HEK293 (cell line): Measurements from ENCODE around the gene EPHB1.

Experiments
- CTCF ChIA-PET: fragments of 350-600 bp; formaldehyde crosslinking; extraction: SDS; loops from one replicate; lab custom pipeline; 2021; ENCODE audit warnings: antibody characterized with exemption; lab: Yijun Ruan, JAX
- POLR2A ChIA-PET: fragments of 300-600 bp; formaldehyde crosslinking; extraction: SDS; loops from one replicate; lab custom pipeline; 2020; ENCODE audit warnings: antibody characterized with exemption, inconsistent platforms; lab: Yijun Ruan, JAX
- H3K27ac ChIP-seq: fragments of 200-500 bp; sonication (Bioruptor generic); 2 replicates; pipeline ENCODE4 v1.5.1; 2014; ENCODE audit warnings: low read depth, low read length, control low read depth, inconsistent platforms; ENCODE audit errors: extremely low read depth
- H3K36me3 ChIP-seq, 2 experiments: fragments of 200-500 bp in 1 of 2; sonication (Bioruptor generic) in 1 of 2; 1 replicate in 1 of 2; 2 replicates in 1 of 2; pipeline ENCODE4 v1.5.1; 2014 to 2017; ENCODE audit warnings: inconsistent platforms in 2 of 2, low read length in 2 of 2; ENCODE audit not compliant: control insufficient read depth in 2 of 2, insufficient read depth in 1 of 2
- H3K4me1 ChIP-seq: fragments of 200-500 bp; sonication (Bioruptor generic); 2 replicates; pipeline ENCODE4 v1.5.1; 2014; ENCODE audit warnings: mild to moderate bottlenecking, low read length, inconsistent platforms; ENCODE audit not compliant: control insufficient read depth, insufficient read depth
- H3K4me3 ChIP-seq: 2 replicates; pipeline ENCODE4 v1.5.1; 2011; ENCODE audit warnings: low read depth, mild to moderate bottlenecking, control low read depth, low read length, moderate library complexity
- H3K9me3 ChIP-seq: fragments of 200-500 bp; sonication (Bioruptor generic); 2 replicates; pipeline ENCODE4 v1.5.1; 2014; ENCODE audit warnings: low read depth, low read length, inconsistent platforms; ENCODE audit not compliant: control insufficient read depth, insufficient read depth
- FEZF1 ChIP-seq: fragments of 450-650 bp; formaldehyde crosslinking; IDR thresholded peaks from 2 replicates; pipeline ENCODE4 v1.5.1; 2016; ENCODE audit warnings: missing biosample characterization, missing genetic modification characterization
- HOXD13 ChIP-seq: sonication (generic); formaldehyde crosslinking; IDR thresholded peaks from 2 replicates; pipeline ENCODE4 v1.8.0; 2022; ENCODE audit warnings: missing genetic modification reagents, borderline replicate concordance
- KLF1 ChIP-seq: fragments of 450-650 bp; formaldehyde crosslinking; IDR thresholded peaks from 2 replicates; pipeline ENCODE4 v1.5.1; 2016; ENCODE audit warnings: missing biosample characterization, missing genetic modification characterization
- KLF10 ChIP-seq: fragments of 450-650 bp; IDR thresholded peaks from 2 replicates; pipeline ENCODE4 v1.5.1; 2018; ENCODE audit warnings: missing biosample characterization, mild to moderate bottlenecking, missing genetic modification characterization
- KLF7 ChIP-seq: fragments of 450-650 bp; formaldehyde crosslinking; IDR thresholded peaks from 2 replicates; pipeline ENCODE4 v1.5.1; 2016; ENCODE audit warnings: missing biosample characterization, missing genetic modification characterization, borderline replicate concordance
- KLF8 ChIP-seq: fragments of 450-650 bp; formaldehyde crosslinking; IDR thresholded peaks from 2 replicates; pipeline ENCODE4 v1.5.1; 2016; ENCODE audit warnings: missing biosample characterization, missing genetic modification characterization
- ZBTB44 ChIP-seq: fragments of 450-650 bp; IDR thresholded peaks from 2 replicates; pipeline ENCODE4 v1.5.1; 2018; ENCODE audit warnings: missing biosample characterization, mild to moderate bottlenecking, missing genetic modification characterization
- ZBTB8A ChIP-seq: fragments of 450-650 bp; formaldehyde crosslinking; IDR thresholded peaks from 2 replicates; pipeline ENCODE4 v1.5.1; 2016; ENCODE audit warnings: missing biosample characterization, missing genetic modification characterization
- ZIC2 ChIP-seq: fragments of 450-650 bp; formaldehyde crosslinking; IDR thresholded peaks from 2 replicates; pipeline ENCODE4 v1.5.1; 2016; ENCODE audit warnings: missing biosample characterization, missing genetic modification characterization
- ZNF121 ChIP-seq: fragments of 450-650 bp; formaldehyde crosslinking; IDR thresholded peaks from 2 replicates; pipeline ENCODE4 v1.5.1; 2016; ENCODE audit warnings: missing biosample characterization, missing genetic modification characterization
- ZNF174 ChIP-seq: fragments of 450-650 bp; formaldehyde crosslinking; IDR thresholded peaks from 2 replicates; pipeline ENCODE4 v1.5.0; 2017; ENCODE audit warnings: missing biosample characterization, mild to moderate bottlenecking, missing genetic modification characterization
- ZNF175 ChIP-seq: fragments of 450-650 bp; formaldehyde crosslinking; IDR thresholded peaks from 2 replicates; pipeline ENCODE4 v1.5.1; 2016; ENCODE audit warnings: missing biosample characterization, missing genetic modification characterization
- ZNF202 ChIP-seq: fragments of 450-650 bp; formaldehyde crosslinking; IDR thresholded peaks from 2 replicates; pipeline ENCODE4 v1.5.1; 2016; ENCODE audit warnings: missing biosample characterization, missing genetic modification characterization, borderline replicate concordance
- ZNF354C ChIP-seq: fragments of 450-650 bp; formaldehyde crosslinking; IDR thresholded peaks from 2 replicates; pipeline ENCODE4 v1.5.1; 2016; ENCODE audit warnings: missing biosample characterization, missing genetic modification characterization, low read depth, borderline replicate concordance
- ZNF362 ChIP-seq: fragments of 450-650 bp; formaldehyde crosslinking; IDR thresholded peaks from 2 replicates; pipeline ENCODE4 v1.5.1; 2016; ENCODE audit warnings: missing biosample characterization, missing genetic modification characterization
- ZNF37A ChIP-seq: fragments of 450-650 bp; IDR thresholded peaks from 2 replicates; pipeline ENCODE4 v1.5.1; 2018; ENCODE audit warnings: missing biosample characterization, missing genetic modification characterization
- ZNF404 ChIP-seq: fragments of 450-650 bp; formaldehyde crosslinking; IDR thresholded peaks from 2 replicates; pipeline ENCODE4 v1.5.1; 2017; ENCODE audit warnings: missing biosample characterization, missing genetic modification characterization
- ZNF416 ChIP-seq: fragments of 450-650 bp; formaldehyde crosslinking; IDR thresholded peaks from 2 replicates; pipeline ENCODE4 v1.5.1; 2016; ENCODE audit warnings: missing biosample characterization, missing genetic modification characterization
- ZNF580 ChIP-seq: fragments of 450-650 bp; formaldehyde crosslinking; IDR thresholded peaks from 2 replicates; pipeline ENCODE4 v1.5.1; 2016; ENCODE audit warnings: missing biosample characterization, missing genetic modification characterization
- ZNF623 ChIP-seq: fragments of 450-650 bp; formaldehyde crosslinking; IDR thresholded peaks from 2 replicates; pipeline ENCODE4 v1.5.1; 2016; ENCODE audit warnings: missing biosample characterization, missing genetic modification characterization
- ZNF660 ChIP-seq: fragments of 450-650 bp; IDR thresholded peaks from 2 replicates; pipeline ENCODE4 v1.5.1; 2018; ENCODE audit warnings: missing biosample characterization, mild to moderate bottlenecking, missing genetic modification characterization
- ZSCAN5A ChIP-seq: fragments of 450-650 bp; formaldehyde crosslinking; IDR thresholded peaks from 2 replicates; pipeline ENCODE4 v1.5.1; 2016; ENCODE audit warnings: missing biosample characterization, missing genetic modification characterization

EPHB1 gene

GRCh38 chr3:135154186-135154585 is 359.1 kb downstream of the EPHB1 start (continued):
- TF ChIP-seq KLF8 (tag by site-specific recombination) (no peak), HOXD13 (no peak), KLF10 (tag by site-specific recombination) (no peak), ZNF362 (tag by site-specific recombination) (no peak), ZNF354C (tag by site-specific recombination) (no peak), ZNF175 (no peak), ZNF121 (tag by site-specific recombination) (no peak), ZNF580 (tag by site-specific recombination) (no peak), ZNF202 (tag by site-specific recombination) (no peak)

- H3K4me3 ChIP-seq, result no peak overlapping the region
- CTCF ChIA-PET, result no interaction called here
- H3K36me3 ChIP-seq, result no peaks in the 10 kb centered on the region
- TF ChIP-seq ZNF416 (tag by site-specific recombination) (no peak), ZNF623 (peak; percentile 65), KLF1 (tag by site-specific recombination) (no peak), ZBTB44 (tag by site-specific recombination) (no peak), ZNF37A (tag by site-specific recombination) (no peak), ZSCAN5A (no peak)
- TF ChIP-seq, all 188 proteins: peak for 1
- H3K4me1 ChIP-seq, result no peaks in the 10 kb centered on the region
- no peaks in the 10 kb centered on the region for H3K9me3 ChIP-seq
- H3K27ac ChIP-seq, result no peak overlapping the region
- POLR2A ChIA-PET, result no interaction called here
Observed at GRCh38 chr3:135155228-135155627, 360.2 kb downstream of the EPHB1 start.

- ChIA-PET POLR2A (interaction anchor here (0.6 kb wide), 1 partner anchor 105 kb away, joined by 3 read pairs; no protein-coding TSS in a partner anchor), CTCF (no interaction called here)
Observed at GRCh38 chr3:135155791-135156190, 360.7 kb downstream of the EPHB1 start.

More at GRCh38 chr3:135155791-135156190, 360.7 kb downstream of the EPHB1 start:
- Histone ChIP-seq H3K4me1 (no peaks in the 10 kb centered on the region), H3K4me3 (no peak overlapping the region), H3K27ac (no peak overlapping the region), H3K9me3 (no peaks in the 10 kb centered on the region), H3K36me3 (no peaks in the 10 kb centered on the region)
- no peak for TF ChIP-seq ZNF121 (tag by site-specific recombination)
- TF ChIP-seq ZNF354C (tag by site-specific recombination), result no peak
- TF ChIP-seq ZNF362 (tag by site-specific recombination), result no peak
- no peak for TF ChIP-seq ZIC2 (tag by site-specific recombination)
- TF ChIP-seq ZNF174, result no peak
- no peak for TF ChIP-seq FEZF1 (tag by site-specific recombination)
- TF ChIP-seq ZNF416 (tag by site-specific recombination), result no peak
- TF ChIP-seq ZNF404 (tag by site-specific recombination), result no peak
- TF ChIP-seq ZNF660, result no peak
- no peak for TF ChIP-seq ZBTB8A (tag by site-specific recombination)
- TF ChIP-seq KLF7 (tag by site-specific recombination), result no peak
